Fibroblast of the aortic adventitia (primary cell): ENCODE data around the gene STAB2. TPM values are rescaled to one million over a fixed set of nuclear protein-coding genes. Genes with fewer than 3 reads are reported as not detected.

Experiments
- DNase-seq: peaks from one replicate; pipeline ENCODE4 v3.0.0-alpha.2; 2010; ENCODE audit warnings: low read depth
- H3K4me3 ChIP-seq: 2 replicates; pipeline ENCODE4 v1.5.1; 2011; ENCODE audit warnings: low read depth, mild to moderate bottlenecking, control low read depth, low read length, moderate library complexity
- total RNA-seq: library from RNA; depleted of rRNA; stranded (reverse); fragments of >200 nt; gene quantifications from 2 replicates; pipeline ENCODE4 v1.2.3, GENCODE V29; 2012; ENCODE audit warnings: low replicate concordance
- TF ChIP-seq, protein P1 (sequence below): IDR thresholded peaks from 2 replicates; pipeline ENCODE4 v1.5.1; 2011; ENCODE audit warnings: mild to moderate bottlenecking, low read length, control low read depth, inconsistent platforms; ENCODE audit not compliant: insufficient read depth

The STAB2 gene
- total RNA-seq, 1 donor: not detected

DNA sequence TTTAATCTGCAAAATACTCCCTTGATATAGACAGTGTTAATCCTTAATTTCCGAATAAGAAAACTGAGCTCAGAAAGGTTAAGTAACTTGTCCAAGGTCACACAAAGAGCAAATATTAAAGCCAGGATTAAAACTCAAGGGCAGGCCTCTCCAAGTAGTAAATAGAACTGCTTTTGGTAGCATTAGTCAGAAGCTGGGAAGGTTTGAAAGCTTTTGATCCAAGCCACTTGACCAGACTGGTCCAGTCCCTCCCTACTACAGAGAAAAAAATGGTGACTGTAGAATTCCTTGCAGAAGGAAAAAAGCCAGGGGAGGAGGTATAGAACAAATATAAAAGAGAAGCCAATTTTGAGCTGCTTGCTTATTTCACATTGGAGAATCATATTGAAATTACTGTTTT, 142.4 kb downstream of the STAB2 start:
- TF ChIP-seq, protein P1, sequence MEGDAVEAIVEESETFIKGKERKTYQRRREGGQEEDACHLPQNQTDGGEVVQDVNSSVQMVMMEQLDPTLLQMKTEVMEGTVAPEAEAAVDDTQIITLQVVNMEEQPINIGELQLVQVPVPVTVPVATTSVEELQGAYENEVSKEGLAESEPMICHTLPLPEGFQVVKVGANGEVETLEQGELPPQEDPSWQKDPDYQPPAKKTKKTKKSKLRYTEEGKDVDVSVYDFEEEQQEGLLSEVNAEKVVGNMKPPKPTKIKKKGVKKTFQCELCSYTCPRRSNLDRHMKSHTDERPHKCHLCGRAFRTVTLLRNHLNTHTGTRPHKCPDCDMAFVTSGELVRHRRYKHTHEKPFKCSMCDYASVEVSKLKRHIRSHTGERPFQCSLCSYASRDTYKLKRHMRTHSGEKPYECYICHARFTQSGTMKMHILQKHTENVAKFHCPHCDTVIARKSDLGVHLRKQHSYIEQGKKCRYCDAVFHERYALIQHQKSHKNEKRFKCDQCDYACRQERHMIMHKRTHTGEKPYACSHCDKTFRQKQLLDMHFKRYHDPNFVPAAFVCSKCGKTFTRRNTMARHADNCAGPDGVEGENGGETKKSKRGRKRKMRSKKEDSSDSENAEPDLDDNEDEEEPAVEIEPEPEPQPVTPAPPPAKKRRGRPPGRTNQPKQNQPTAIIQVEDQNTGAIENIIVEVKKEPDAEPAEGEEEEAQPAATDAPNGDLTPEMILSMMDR: no peak
- no peak overlapping the region for H3K4me3 ChIP-seq
- peak; percentile 0 for DNase-seq

DNA sequence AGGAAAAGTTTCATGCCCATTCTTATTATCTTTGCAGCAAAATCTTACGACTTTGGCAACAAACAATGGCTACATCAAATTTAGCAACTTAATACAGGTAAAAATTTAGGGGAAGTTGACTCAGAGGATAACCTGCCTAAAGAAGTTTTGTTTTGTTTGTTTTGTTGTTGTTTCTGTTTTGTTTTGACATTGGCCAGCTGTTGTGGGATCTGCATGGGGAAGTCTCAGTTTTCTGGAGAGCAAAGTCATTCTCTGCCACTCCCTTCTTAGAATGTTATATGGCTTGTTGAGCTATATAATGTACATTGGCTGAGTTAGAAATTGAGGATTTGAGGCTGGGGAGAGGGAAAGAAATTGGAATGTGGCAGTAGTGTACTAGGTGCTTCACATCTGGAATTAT, 144.5 kb downstream of the STAB2 start:
- TF ChIP-seq, protein P1: no peak
- DNase-seq: no peak

DNA sequence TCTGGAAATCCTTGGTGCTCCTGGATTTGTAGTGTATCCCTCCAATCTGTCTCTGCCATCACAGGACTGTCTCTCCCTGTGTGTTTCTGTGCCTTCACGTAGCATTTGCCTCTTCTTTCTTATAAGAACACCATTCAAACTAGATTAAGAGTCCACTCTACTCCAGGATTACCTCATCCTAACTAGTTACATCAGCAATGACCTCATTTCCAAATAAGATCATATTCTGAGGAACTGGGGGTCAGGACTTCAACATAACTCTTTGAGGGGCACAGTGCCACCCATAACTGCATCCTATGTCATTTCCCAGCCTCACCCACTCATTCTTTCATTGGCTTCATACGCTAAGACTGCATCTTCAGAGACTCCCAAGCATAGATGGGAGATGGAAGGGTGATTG, 147.8 kb downstream of the STAB2 start:
- DNase-seq: no peak
- TF ChIP-seq, protein P1: no peak
- no peak overlapping the region for H3K4me3 ChIP-seq

More for the DNA sequence above, 144.5 kb downstream of the STAB2 start:
- H3K4me3 ChIP-seq: no peak overlapping the region

DNA sequence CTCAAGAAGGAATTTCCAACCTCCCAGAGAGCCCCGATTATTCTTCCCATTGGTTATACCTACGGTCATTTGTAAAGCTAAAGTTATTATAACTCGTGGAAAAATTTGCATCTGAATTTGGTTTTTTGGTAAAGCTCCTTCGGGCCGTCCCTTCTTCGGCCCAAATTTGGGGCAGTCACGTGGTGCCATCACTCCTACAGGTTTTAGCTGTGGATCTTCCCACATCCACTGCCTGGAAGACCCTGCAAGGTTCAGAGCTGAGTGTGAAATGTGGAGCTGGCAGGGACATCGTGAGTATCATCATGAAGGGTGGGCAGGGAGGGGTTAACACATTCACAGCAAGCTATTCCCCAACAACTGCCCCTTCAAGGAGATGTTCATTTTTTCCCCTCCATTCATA, 148.2 kb downstream of the STAB2 start:
- TF ChIP-seq, protein P1: no peak

DNA sequence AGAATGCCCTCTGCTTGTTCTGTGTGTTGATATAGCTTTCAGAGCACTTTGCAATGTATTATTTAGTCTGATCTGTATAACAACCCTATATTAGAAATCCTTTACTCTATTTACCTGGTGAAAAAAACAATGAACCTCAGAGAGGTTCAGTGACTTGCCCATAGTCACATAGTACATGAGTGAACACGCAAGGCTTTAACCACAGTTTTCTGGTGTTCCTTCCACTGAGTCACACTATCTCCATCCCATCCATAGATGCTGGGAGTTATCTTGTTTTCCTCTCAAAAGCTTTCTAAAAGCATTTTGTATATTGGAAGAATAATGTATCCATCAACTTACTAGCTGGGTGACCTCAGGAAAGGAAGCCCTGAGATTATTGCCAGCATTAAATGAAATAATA, 149.5 kb downstream of the STAB2 start:
- no peak overlapping the region for H3K4me3 ChIP-seq
- TF ChIP-seq, protein P1: no peak
- DNase-seq: no peak

More for the DNA sequence above, 148.2 kb downstream of the STAB2 start:
- H3K4me3 ChIP-seq: no peak overlapping the region
- no peak for DNase-seq

DNA sequence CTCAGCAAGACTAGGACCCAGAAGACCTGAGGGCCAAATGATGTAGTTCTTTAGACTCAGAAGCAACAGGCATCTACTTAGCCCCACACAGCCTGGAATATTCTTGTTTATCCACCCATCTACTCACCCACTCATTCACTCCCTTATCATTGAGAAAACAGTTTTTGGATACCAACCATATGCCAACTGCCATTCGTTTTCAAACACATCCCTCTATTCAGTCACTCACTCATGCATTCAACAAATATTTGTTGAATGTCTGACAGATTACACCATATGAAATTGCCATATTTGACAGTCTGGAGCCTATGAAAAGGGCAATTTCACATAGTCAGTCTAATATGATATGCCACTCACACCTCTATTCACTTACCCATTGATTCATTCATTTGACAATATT, 150.8 kb downstream of the STAB2 start:
- no peak for DNase-seq
- no peak overlapping the region for H3K4me3 ChIP-seq
- TF ChIP-seq, protein P1: no peak

DNA sequence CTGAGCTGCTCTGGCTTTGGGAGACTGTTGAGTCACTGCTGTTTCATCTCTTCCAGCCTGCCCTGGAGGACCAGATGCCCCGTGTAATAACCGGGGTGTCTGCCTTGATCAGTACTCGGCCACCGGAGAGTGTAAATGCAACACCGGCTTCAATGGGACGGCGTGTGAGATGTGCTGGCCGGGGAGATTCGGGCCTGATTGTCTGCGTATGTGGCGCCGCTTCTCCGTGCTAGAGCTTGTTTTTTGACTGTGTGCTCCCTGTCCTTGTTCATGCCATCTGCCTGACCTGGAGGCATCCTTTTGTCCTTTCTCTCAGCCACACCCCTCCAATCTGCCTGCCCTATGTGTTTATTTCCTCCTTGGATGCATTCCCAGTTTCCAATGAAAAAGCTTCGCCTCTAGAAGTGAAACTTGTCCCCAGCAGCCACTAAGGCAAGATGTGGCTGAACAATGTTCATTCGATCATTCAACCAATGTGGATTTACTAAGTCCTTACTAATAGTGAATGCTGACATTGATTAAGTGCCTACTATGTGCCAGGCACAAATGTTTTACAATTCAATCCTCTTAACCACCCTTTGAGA, 155.4 kb downstream of the STAB2 start:
- TF ChIP-seq, protein P1: no peak
- no peak for DNase-seq
- H3K4me3 ChIP-seq: no peak overlapping the region
